Fibroblast of the aortic adventitia (primary cell): ENCODE data around the gene AUTS2. TPM values are rescaled to one million over a fixed set of nuclear protein-coding genes. Genes with fewer than 3 reads are reported as not detected.

ENCODE experiments used
- DNase-seq: peaks from one replicate; pipeline ENCODE4 v3.0.0-alpha.2; 2010; ENCODE audit warnings: low read depth
- H3K4me3 ChIP-seq: 2 replicates; pipeline ENCODE4 v1.5.1; 2011; ENCODE audit warnings: low read depth, mild to moderate bottlenecking, control low read depth, low read length, moderate library complexity
- CTCF ChIP-seq: IDR thresholded peaks from 2 replicates; pipeline ENCODE4 v1.5.1; 2011; ENCODE audit warnings: mild to moderate bottlenecking, low read length, control low read depth, inconsistent platforms; ENCODE audit not compliant: insufficient read depth
- total RNA-seq: library from RNA; depleted of rRNA; stranded (reverse); fragments of >200 nt; gene quantifications from 2 replicates; pipeline ENCODE4 v1.2.3, GENCODE V29; 2012; ENCODE audit warnings: low replicate concordance

AUTS2 gene
- total RNA-seq, 1 donor = 10.7 TPM

GRCh38 chr7:70414368-70414767 lies 816.1 kb downstream of the AUTS2 start:
- TF ChIP-seq CTCF = no peak
- DNase-seq = no peak

GRCh38 chr7:70415179-70415972 lies 817.1 kb downstream of the AUTS2 start:
- H3K4me3 ChIP-seq = no peak overlapping the region
- DNase-seq = no peak
- TF ChIP-seq CTCF = no peak

More at GRCh38 chr7:70414368-70414767, 816.1 kb downstream of the AUTS2 start:
- H3K4me3 ChIP-seq = no peak overlapping the region

GRCh38 chr7:70416347-70416985 lies 818.2 kb downstream of the AUTS2 start:
- no peak for TF ChIP-seq CTCF
- DNase-seq = no peak
- no peak overlapping the region for H3K4me3 ChIP-seq

GRCh38 chr7:70416986-70417655 lies 818.8 kb downstream of the AUTS2 start:
- no peak for TF ChIP-seq CTCF
- no peak overlapping the region for H3K4me3 ChIP-seq
- DNase-seq = no peak

GRCh38 chr7:70419526-70420380 lies 821.5 kb downstream of the AUTS2 start:
- H3K4me3 ChIP-seq = no peak overlapping the region
- no peak for DNase-seq
- no peak for TF ChIP-seq CTCF

- no peak overlapping the region for H3K4me3 ChIP-seq
- no peak for TF ChIP-seq CTCF
- no peak for DNase-seq
These were observed 822.0 kb downstream of the AUTS2 start for GRCh38 chr7:70420381-70420662.
